B cell (primary cell): ENCODE results near the gene NAPSA. TPM values are rescaled to one million over a fixed set of nuclear protein-coding genes. Genes with fewer than 3 reads are reported as not detected.

ENCODE experiments used
- ATAC-seq: fragments of 200-7000 bp; cut with Tn5 transposase; one replicate; pipeline ENCODE4 v1.10.0; 2021; ENCODE audit warnings: low read depth, mild to moderate bottlenecking, moderate number of reproducible peaks, moderate library complexity
- CTCF ChIA-PET: fragments of 350-600 bp; sonication (Branson Sonifier 250); formaldehyde crosslinking; loops from one replicate; lab custom pipeline; 2021; ENCODE audit warnings: antibody characterized with exemption, inconsistent platforms; lab: Charles Lee
- POLR2A ChIA-PET: fragments of 350-600 bp; sonication (Branson Sonifier 250); formaldehyde crosslinking; loops from one replicate; lab custom pipeline; 2021; ENCODE audit warnings: antibody characterized with exemption; lab: Charles Lee
- DNase-seq: peaks from one replicate; pipeline ENCODE4 v3.0.0; 2013
- H2AFZ ChIP-seq: 2 replicates; pipeline ENCODE4 v1.6.1; 2012; ENCODE audit warnings: mild to moderate bottlenecking, low read depth, low read length; ENCODE audit not compliant: insufficient read depth, poor library complexity, severe bottlenecking
- H3K27ac ChIP-seq, 2 donors: 1 replicate in 1 of 2; 2 replicates in 1 of 2; pipeline ENCODE4 v1.5.1; 2012 to 2013; ENCODE audit warnings: low read length in 2 of 2, mild to moderate bottlenecking in 2 of 2, moderate library complexity in 1 of 2
- H3K27me3 ChIP-seq, 4 experiments: fragments of 200-600 bp in 1 of 4; sonication (generic) in 1 of 4; replicated peaks in 1 of 4; 1 replicate in 2 of 4; 2 replicates in 2 of 4; pipeline versions ENCODE4 v1.6.1 to v1.7.0; 2013 to 2016; ENCODE audit warnings: low read length in 3 of 4, mild to moderate bottlenecking in 2 of 4, mixed read lengths in 1 of 4, moderate library complexity in 1 of 4; ENCODE audit not compliant: insufficient read depth in 4 of 4, control insufficient read depth in 3 of 4; ENCODE audit errors: control extremely low read depth in 1 of 4
- H3K36me3 ChIP-seq, 2 experiments: replicated peaks in 1 of 2; 1 replicate in 1 of 2; 2 replicates in 1 of 2; pipeline versions ENCODE4 v1.6.1 to v1.7.1; 2013; ENCODE audit warnings: low read length in 1 of 2; ENCODE audit not compliant: insufficient read depth in 2 of 2, control insufficient read depth in 1 of 2; ENCODE audit errors: control extremely low read depth in 1 of 2, extremely low read depth in 1 of 2
- H3K4me1 ChIP-seq, 2 donors: fragments of 200-600 bp in 1 of 2; sonication (generic) in 1 of 2; 1 replicate in 1 of 2; 2 replicates in 1 of 2; pipeline versions ENCODE4 v1.5.1 to v1.6.1; 2013 to 2017; ENCODE audit warnings: low read length in 2 of 2; ENCODE audit not compliant: control insufficient read depth in 2 of 2, insufficient read depth in 2 of 2
- H3K4me2 ChIP-seq: replicated peaks from 2 replicates; pipeline ENCODE3; 2012; ENCODE audit warnings: mild to moderate bottlenecking, low read depth, low read length; ENCODE audit not compliant: poor library complexity, severe bottlenecking
- H3K4me3 ChIP-seq, 5 experiments: fragments of 200-600 bp in 1 of 5; sonication (generic) in 1 of 5; 1 replicate in 3 of 5; 2 replicates in 2 of 5; pipeline versions ENCODE4 v1.5.1 to v1.7.0; 2011 to 2016; ENCODE audit warnings: low read length in 4 of 5, mild to moderate bottlenecking in 4 of 5, low read depth in 2 of 5, control low read depth in 1 of 5, moderate library complexity in 1 of 5; ENCODE audit not compliant: insufficient read depth in 1 of 5; ENCODE audit errors: control extremely low read depth in 1 of 5, extremely low read depth in 1 of 5
- H3K79me2 ChIP-seq: fragments of 200-600 bp; sonication (generic); one replicate; pipeline ENCODE4 v1.6.0; 2016; ENCODE audit warnings: low read length; ENCODE audit not compliant: control insufficient read depth, insufficient read depth
- H3K9ac ChIP-seq: fragments of 200-600 bp; sonication (generic); 2 replicates; pipeline ENCODE4 v1.6.1; 2017; ENCODE audit warnings: mild to moderate bottlenecking, low read length, moderate library complexity
- H3K9me3 ChIP-seq, 3 donors: one replicate each; pipeline versions ENCODE4 v1.6.1 to v1.7.1; 2013; ENCODE audit warnings: low read length in 2 of 3; ENCODE audit not compliant: control insufficient read depth in 2 of 3, insufficient read depth in 1 of 3; ENCODE audit errors: control extremely low read depth in 1 of 3
- H4K20me1 ChIP-seq: 2 replicates; pipeline ENCODE4 v1.6.0; 2012; ENCODE audit warnings: mild to moderate bottlenecking, low read length; ENCODE audit not compliant: insufficient read depth, control insufficient read depth, poor library complexity, severe bottlenecking
- H3K27ac Mint-ChIP-seq: one replicate; pipeline ENCODE4 v1.8.0; 2021; ENCODE audit warnings: mixed read lengths
- H3K27me3 Mint-ChIP-seq: one replicate; pipeline ENCODE4 v1.8.0; 2021; ENCODE audit warnings: mixed read lengths
- H3K4me1 Mint-ChIP-seq: one replicate; pipeline ENCODE4 v1.8.0; 2021; ENCODE audit warnings: mixed read lengths
- H3K4me3 Mint-ChIP-seq: one replicate; pipeline ENCODE4 v1.8.0; 2021; ENCODE audit warnings: mixed read lengths
- H3K9me3 Mint-ChIP-seq: one replicate; pipeline ENCODE4 v1.8.0; 2022; ENCODE audit warnings: mixed read lengths; ENCODE audit not compliant: insufficient read depth
- CTCF ChIP-seq: fragments of 200-600 bp; IDR thresholded peaks from one replicate; pipeline ENCODE4 v1.8.0; 2022; ENCODE audit warnings: antibody characterized with exemption, mild to moderate bottlenecking
- EZH2 ChIP-seq: IDR thresholded peaks from 2 replicates; pipeline ENCODE4 v1.6.1; 2012; ENCODE audit warnings: borderline replicate concordance, low read depth, mild to moderate bottlenecking, moderate library complexity, low read length; ENCODE audit not compliant: insufficient read depth, poor library complexity, severe bottlenecking
- WGBS: methylation state at CpG from one replicate; pipeline ENCODE4 v1.1.5; 2013; ENCODE audit warnings: missing lambda C conversion rate; ENCODE audit not compliant: insufficient coverage; 5-methylcytosine and 5-hydroxymethylcytosine counted together
- intact Hi-C: fragments of 100-400 bp; cut with micrococcal nuclease; formaldehyde crosslinking; loops from one replicate; pipeline ENCODE4 v1.10.0; 2022
- polyA plus RNA-seq: library from polyadenylated mRNA; depleted of rRNA; stranded (reverse); fragments of >200 nt; gene quantifications from 2 replicates; pipeline ENCODE4 v1.2.3, GENCODE V29; 2012
- total RNA-seq, 2 donors: library from RNA; stranded (reverse); fragments of 120-200 nt in 1 of 2; gene quantifications; 1 replicate in 1 of 2; 2 replicates in 1 of 2; pipeline versions ENCODE4 v1.2.3 to v1.2.4, GENCODE V29; 2013 to 2022

The NAPSA gene
- total and polyA plus RNA-seq, 2 donors (not counting 1 experiment from before 2014, with no cell fraction given) = 4.0 to 4.7 TPM

- Histone ChIP-seq H3K4me3 (no peak overlapping the region), H3K9ac (no peak overlapping the region), H3K27me3 (peaks cover 0 to 67% (median 44%) of the 10 kb centered on the region in 4 experiments), H4K20me1 (no peaks in the 10 kb centered on the region), H3K27ac (no peak overlapping the region), H2AFZ (no peak overlapping the region), H3K9me3 (peaks cover 0 to 33% (median 2%) of the 10 kb centered on the region in 3 donors), H3K4me2 (no peak overlapping the region), H3K79me2 (no peaks in the 10 kb centered on the region), H3K4me1 (peaks cover 24 to 38% of the 10 kb centered on the region in 2 donors), H3K36me3 (no peaks in the 10 kb centered on the region)
- ChIA-PET CTCF (no interaction called here), POLR2A (no interaction called here)
- H3K9me3 Mint-ChIP-seq = no peaks in the 10 kb centered on the region
- intact Hi-C loops = no loop called here
- WGBS = 14% methylated on average over 20 of the region's 27 CpGs
- no peak overlapping the region for H3K4me3 Mint-ChIP-seq
- no peak overlapping the region for H3K27ac Mint-ChIP-seq
- ATAC-seq (no peak), DNase-seq (no peak)
- TF ChIP-seq EZH2 (no peak), CTCF (no peak)
- peaks cover 27% of the 10 kb centered on the region for H3K4me1 Mint-ChIP-seq
- H3K27me3 Mint-ChIP-seq = peaks cover 60% of the 10 kb centered on the region
These were observed 52.2 kb downstream of the NAPSA start for GRCh38 chr19:50312967-50313811.
